ENCODE measurements around the gene ZNF195.
"Not testable (repeated sequence)": the region's sequence is repeated elsewhere in the genome, so short reads cannot be mapped to it uniquely, and the experiment has no call there.

Gene ZNF195

DNA sequence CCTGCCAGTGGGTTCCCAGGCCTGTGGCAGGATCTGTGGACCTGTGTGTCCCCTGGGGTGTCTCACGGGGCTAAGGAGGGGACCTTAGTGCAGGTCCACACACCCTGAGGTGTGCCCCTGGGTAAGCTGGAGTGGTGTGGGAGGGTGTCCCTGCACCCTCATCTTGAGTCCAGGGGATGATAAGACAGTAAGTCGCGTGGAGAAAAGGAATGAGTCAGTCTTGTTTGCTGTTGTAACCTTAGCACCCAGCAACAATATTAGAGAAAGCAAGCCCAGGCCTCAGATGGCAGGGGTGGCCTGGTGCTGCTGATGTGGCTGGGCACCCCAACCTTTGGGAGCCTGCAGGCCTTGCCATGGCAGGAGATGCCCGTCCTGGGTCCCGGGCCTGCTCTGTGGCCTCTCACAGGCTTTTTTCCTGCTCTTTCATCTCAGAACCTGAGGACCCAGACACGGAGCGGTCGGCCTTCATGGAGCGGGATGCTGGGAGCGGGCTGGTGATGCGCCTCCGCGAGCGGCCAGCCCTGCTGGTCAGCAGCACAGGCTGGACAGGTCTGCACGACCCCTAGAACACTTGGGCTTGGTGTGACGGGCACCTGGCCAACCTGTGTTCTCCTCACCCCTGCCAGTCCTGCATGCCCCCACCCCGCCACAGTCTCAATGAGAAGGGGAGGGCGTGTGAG lies 23.4 kb upstream of the ZNF195 start:
- not testable (repeated sequence) for DNase-seq

DNA sequence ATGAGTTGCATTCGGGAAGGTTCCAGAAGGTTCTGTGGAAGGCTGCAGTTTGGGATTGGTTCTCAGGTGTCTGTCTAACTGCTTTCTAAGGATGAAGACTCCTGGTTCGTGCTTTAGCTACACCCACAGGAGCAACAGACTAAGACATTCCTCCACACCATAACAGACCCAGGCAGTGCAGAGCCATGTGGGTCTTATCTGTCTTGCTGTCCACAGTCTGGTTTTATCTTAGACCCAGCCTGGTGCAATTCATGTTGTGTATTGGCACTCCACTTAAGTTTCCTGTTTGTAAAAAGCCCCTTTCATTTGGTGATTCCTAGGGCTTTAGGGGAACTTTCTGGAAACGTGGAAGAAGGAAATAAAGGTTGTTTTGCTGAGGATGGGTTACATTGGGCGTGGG lies 22.1 kb upstream of the ZNF195 start:
- not testable (repeated sequence) for DNase-seq

DNA sequence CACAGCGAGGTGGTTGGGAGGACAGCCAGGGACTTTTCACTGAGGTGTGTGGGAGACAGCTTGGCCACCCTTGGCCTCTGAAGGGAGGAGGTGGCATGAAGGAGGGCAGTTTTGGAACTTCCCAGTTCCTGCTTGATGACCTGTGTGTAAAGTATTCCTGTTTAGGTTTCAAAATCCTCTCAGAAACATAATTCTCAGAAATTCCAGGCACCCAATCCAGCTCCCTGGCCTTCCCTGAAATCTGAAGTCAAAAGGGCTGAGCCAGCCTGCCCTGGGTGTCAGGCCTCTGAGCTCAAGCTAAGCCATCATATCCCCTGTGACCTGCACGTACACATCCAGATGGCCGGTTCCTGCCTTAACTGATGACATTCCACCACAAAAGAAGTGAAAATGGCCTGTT lies 19.6 kb upstream of the ZNF195 start:
- not testable (repeated sequence) for DNase-seq

DNA sequence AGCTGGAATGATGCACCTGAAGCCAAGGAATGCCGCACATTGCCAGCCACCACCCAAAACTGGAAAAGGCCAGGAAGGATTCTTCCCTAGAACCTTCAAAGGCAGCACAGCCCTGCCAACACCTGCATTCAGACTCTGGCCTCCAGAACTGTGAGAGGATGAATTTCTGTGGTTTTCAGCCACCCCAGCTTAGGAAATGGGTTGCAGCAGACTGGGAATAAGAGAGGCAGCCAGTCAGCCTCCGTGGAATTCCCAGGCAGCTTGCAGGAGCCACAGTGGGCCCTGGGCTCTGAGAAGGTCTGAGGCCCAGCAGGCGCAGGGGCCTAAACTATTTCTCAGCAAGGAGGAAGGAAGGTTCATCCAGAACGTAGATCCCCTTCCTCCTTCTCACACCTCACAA lies 19.2 kb upstream of the ZNF195 start:
- DNase-seq = not testable (repeated sequence)

DNA sequence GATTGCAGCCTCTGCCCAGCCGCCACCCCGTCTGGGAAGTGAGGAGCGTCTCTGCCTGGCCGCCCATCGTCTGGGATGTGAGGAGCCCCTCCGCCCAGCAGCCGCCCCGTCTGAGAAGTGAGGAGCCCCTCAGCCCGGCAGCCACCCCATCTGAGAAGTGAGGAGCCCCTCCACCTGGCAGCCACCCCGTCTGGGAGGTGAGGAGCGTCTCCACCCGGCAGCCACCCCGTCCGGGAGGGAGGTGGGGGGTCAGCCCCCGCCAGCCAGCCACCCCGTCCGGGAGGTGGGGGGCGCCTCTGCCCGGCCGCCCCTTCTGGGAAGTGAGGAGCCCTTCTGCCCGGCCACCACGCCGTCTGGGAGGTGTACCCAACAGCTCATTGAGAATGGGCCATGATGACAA lies 18.3 kb upstream of the ZNF195 start:
- not testable (repeated sequence) for DNase-seq

DNA sequence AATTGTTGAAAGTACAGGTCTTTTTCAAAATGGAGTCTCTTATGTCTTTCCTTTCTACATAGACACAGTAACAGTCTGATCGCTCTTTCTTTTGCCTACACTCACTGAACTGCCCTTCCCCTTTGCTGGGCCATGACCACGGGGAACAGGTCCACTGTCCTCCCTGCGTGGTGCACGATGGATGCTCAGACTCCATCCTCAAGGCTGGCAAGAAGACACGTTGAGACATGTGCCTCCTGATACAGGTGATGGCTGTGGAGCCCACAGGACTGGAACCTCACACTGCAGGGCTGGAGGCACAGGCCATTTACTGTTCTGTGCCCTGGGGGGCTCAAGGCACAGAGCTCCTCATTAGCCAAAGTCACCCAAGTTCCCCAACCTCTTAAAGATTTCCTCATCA lies 16.5 kb upstream of the ZNF195 start:
- not testable (repeated sequence) for DNase-seq

DNA sequence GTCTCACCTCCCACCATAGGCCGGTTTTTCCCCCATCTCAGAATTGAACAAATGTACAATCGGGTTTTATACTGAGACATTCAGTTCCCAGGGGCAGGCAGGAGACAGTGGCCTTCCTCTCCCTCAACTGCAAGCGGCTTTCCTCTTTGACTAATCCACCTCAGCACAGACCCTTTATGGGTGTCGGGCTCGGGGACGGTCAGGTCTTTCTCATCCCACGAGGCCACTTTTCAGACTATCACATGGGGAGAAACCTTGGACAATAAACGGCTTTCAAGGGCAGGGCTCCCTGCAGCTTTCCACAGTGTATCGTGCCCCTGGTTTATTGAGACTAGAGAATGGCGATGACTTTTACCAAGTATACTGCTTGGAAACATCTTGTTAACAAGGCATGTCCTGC lies 16.0 kb upstream of the ZNF195 start:
- DNase-seq = not testable (repeated sequence)

DNA sequence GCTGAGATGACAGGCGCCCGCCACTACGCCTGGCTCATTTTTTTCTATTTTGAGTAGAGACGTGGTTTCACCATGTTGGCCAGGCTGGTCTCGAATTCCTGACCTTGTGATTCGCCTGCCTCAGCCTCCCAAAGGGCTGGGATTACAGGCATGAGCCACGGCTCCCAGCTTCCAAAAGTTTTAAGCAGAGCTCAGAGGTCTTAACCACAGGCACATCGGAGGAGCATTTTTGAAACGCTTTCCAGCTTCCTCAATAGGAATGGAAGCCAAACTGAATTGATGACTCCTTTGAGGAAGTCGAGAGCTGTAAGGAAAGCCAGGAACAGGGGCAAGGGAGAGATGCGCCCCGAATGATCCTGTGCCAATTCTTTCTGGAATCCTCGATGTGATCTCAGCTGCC lies 14.5 kb upstream of the ZNF195 start:
- DNase-seq = not testable (repeated sequence)

DNA sequence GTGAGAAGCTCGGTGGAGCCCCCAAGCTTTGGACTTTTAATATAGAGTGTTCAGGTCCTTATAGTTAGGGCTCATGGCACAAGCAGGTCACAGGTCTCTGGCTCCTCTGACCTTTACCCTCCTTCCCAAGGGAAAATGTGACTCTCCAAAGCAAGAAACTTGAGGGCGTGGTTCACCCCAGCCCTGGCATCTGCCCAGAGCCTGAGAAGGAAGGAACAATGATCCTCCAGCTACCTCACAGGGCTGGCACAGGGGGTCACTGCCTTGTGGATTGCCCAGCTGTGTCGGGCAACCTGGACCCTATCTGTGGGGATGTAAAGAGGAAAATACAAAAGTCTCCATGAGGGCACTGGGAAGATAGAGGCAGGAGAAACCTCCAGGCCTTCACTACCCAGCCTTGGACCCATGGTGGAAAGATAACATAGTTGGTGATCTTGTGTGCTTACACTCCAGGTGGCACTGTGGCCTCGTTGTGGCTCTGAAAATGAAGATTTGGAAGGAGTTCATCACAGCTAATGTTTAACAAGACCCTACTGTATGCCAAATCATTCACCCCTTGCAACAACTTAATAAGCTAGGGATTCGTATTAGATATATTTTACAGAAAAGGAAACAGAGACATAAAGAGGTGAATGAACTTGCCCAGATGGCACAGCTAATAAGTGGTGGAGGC lies 3.8 kb upstream of the ZNF195 start:
- no peak for DNase-seq

DNA sequence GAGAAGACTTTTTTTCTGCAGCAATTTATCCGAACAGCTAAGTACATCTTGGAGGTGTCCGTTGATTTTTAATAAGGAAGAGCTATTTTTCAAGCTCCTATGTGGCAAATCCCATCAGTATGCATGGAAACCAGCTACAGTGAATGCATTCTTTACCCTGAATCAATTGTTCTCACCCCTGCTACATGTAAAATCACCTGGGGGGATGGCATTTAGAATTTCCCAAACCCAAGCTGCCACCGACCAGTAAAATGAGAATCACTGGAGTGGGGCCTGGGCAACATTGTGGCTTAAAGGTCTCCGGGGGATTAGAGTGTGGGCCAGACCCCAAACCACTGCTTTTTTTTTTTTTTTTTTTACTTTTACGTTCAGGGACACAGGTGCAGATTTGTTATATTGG lies 2.8 kb upstream of the ZNF195 start:
- no peak for DNase-seq

DNA sequence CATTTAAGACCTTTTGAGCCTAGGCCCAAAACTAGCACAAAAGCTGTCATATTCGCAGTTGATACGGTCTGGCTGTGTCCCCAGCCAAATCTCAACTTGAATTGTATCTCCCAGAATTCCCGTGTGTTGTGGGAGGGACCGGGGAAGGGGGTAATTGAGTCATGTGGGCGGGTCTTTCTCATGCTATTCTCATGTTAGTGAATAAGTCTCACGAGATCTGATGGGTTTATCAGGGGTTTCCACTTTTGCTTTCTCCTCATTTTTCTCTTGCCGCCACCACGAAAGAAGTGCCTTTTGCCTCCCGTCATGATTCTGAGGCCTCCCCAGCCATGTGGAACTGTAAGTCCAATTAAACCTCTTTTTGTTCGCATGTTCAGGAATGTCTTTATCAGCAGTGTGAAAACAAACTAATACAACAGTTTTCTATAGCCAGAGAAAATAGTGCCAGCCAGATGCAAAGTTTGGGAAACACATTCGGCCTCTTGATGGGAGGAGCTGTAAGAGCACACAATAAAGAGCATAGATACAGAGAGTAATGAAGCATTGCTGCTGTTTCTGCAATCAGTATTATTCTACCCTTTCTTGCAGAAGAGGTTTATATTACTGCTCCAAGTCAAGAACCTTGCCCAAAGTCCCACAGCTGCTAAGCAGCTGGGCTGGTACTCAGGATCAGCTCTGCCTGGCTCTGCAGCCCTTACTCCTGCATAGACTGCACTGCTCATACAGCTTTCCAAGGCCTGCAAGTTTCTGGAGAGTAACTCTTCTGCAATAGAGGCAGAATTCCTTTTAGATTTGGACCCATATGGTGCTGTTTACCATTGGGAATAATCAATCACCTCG lies 2.0 kb upstream of the ZNF195 start:
- no peak for DNase-seq

DNA sequence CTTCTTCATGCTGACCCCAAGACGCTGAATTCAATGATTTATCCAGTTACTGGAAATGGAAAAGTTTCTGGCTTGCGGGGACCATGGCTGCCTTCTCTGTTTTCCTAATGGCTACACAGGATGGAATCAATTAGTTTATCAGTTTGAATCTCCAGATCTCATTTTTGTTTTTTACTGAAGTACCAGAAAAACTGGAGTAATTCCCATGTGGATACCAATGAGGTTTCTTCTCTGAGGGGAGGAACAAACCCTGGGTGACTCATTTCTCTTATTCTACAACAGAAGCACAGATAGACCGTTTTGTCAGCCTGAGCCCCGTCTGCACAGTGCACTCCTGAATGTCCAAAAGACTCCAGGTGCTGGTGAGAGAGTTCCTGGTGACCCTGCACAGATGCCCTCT lies 3.4 kb downstream of the ZNF195 start:
- DNase-seq = no peak

DNA sequence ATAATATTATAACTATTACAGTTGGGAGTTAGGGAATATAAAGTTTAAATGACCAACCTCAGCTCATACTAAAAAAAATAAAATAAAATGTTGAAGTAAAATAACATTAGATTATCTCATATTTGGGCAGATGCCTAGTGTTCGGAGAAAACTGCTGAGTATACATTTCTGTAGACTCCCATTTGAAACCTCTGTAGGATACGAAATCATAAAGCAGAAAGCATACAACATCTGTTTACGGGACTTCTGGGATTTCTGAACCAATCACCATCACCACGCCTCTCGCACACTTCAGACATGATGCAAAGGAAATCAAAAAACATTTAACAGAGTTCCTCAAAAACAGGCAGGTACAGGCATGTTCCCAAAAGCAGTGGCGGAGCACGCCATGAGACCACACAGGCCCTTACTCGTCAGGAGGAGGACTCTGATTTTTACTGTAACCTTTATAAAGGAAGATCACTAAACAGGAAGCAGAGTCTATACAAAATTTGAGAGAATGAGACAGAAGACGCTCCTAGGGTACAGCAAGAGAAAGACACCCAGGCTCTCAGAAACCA lies 8.6 kb downstream of the ZNF195 start:
- DNase-seq = no peak

DNA sequence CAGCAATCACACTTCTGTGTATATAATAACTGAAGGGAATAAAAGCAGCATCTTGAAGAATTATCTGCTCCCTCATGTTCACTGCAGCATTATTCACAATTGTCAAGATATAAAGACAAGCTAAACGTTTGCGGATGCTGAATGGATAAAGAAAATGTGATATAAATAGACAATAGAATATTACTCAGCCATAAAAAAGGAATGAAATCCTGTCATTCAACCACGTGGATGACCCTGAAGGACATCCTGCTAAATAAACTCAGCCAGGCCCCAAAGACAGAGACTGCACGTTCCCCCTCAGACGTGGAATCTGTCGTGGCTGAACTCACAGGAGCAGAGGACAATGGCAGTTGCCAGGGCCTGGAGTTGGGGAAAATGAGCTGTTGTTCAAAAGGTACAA lies 9.6 kb downstream of the ZNF195 start:
- DNase-seq = no peak

DNA sequence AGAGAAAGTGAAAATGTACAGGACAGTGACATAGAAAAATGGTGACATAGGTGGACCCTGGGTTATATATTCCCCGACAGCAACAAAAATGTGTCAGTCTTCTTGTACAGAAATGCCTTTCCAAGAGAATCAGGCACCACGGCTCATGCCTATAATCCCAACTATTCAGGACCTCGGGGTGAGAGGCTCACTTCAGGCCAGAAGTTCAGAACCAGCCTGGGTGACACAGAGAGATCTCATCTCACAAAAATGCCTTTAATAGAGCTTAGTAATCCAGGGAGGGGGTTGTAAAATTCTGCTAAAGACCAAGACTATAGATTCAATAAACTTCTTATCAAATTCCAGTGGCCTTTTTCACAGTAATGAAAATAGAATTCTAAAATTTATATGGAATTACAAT lies 10.7 kb downstream of the ZNF195 start:
- no peak for DNase-seq

DNA sequence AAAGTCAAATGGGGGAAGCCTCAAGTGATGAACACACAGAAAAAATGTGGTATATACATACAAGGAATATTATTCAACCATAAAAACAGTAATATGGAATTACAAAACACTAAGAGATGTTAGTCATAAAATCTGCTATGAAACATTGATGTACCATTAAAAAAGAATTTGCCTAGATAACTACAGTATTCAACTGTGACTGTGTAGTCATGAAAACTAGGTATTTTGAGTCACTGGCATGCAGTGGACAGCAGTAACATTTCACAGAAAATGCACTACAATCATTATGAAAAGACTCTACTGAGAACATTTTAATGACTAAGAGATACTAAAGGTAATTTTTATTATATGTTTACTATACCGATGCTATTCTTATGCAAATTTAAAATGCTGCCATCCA lies 11.7 kb downstream of the ZNF195 start:
- no peak for DNase-seq

DNA sequence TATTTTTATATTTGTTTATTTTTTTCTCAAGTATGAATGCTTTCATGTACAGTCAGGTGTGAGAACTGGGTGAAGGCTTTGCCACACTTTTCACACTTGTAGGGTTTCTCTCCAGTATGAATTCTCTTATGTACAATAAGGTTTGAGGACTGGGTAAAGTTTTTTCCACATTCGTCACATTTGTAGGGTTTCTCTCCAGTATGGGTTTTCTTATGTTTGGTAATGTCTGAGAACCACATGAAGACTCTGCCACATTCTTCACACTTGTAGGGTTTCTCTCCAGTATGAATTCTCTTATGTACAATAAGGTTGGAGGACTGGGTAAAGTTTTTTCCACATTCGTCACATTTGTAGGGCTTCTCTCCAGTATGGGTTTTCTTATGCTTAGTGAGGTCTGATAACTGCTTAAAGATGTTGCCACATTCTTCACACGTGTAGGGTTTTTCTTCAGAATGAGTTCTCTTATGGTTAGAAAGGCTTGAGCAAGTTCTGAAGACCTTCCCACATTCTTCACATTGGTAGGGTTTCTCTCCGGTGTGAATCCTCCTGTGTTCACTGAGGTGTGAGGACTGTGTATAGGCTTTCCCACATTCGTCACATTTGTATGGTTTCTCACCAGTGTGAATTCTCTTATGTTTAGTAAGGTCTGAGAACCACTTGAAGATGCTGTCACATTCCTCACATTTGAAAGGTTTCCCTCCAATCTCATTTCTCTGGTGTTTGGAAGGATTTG lies 19.7 kb downstream of the ZNF195 start:
- no peak for DNase-seq

DNA sequence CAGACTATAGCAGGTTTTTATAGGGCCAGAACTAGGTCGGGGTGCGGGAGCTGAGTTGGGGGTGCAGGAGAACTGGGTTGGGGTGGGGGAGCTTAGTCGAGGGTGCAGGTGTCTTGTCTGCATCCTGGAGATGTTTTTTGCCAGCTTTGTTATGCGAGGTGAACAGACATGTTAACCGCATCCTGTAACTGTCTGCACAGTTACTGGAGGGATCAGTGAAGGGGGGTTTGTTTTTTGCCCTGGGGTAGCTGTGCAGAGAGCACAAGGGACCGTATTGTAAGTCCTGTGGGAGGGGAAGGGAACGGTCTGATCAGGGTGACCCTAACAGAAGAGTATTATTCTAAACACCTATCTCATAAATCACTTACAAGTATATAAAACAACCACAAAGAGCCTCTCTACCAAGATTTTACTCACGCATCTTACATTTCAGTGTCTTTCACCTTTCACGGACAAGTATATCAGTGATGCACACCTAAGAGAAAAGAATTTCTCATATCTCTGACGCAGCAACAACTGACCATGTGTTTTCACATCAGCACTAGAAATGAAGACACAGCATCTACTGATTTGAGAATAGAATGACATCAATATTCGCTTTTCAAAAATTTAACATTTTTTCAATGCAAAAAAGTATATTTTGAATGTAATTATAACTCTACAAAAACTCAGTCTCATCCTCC lies 20.8 kb downstream of the ZNF195 start:
- DNase-seq = no peak

DNA sequence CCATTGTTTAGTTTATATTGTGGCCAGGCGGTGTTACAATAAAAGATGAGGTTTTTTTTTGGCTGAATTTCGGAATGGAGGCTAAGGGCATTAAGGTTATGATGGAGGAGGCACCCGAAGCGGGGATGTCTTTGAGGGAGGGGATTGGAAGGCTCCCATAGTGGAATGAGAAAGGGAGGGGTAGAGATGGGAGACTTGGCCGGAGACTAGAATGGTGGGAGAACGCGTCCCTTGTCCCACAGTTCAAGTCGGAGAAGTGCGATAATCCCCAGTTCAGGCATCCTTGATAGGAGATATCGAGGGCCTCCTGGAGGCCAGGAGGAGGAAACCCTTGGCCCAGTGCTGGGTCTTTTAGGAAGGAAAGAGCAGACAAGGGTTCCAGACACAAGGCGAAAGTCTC lies 21.6 kb downstream of the ZNF195 start:
- no peak for DNase-seq

DNA sequence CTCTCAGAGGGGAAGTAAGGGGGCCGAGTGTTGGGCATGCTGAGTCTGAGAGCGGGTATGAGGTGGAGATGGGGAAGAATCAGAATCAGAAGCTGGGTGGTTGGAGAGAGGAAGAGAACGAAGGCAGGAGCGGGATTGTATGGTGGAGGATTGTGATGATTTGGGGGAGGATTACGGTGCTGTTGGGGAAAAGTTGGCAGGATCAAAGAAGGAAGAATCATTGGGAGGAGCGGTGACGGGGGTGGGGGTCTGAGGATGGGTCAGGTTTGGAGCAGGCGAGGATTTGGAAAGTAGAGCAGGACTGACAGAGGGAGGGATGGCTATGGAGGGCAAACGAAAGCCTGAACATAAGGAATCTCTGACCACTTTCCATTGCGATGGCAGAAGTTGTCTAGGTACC lies 22.1 kb downstream of the ZNF195 start:
- no peak for DNase-seq

DNA sequence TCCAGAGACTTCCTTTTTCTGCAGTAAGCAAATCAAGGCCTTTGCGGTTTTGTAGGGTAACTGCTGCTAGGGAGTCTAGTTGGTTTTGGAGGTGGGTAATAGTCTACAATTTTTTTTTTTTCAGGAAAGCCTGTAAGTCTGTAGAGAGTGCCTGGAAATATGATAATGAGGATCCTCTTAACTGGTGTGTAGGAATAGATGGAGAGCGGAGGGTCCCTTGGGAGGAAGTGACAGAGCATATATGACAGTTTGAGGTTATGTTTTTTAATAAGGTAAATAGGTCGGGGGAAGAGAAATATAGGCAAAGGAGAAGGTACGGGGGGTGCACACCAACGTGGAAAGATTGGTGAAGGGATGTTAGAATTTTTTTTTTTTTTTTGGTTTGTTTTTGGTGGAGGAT lies 25.9 kb downstream of the ZNF195 start:
- DNase-seq = no peak

DNA sequence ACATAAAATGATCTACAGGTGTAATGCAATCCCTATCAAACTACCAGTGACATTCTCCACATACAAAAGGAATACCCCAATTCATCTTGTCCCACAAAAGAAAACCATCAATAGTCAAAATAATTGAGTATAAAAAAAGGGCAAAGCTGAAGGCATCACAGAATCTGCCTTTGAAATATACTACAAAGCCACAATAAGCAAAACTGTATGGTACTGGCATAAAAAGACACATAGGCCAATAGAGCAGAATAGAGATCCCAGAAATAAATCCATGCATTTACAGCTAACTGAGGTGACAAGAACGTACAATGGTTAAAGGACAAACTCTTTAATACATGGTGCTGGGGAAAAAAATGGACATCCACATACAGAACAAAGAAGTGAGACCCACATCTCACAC lies 31.8 kb downstream of the ZNF195 start:
- DNase-seq = no peak

Data from NCI-H1417 treated with DMSO at 0.1 percent for 48 hours (cell line).